Dedifferentiated amniotic fluid mesenchymal stem cell (primary cell): ENCODE results near the gene MYO18B.

Source experiments
- DNase-seq: peaks from one replicate; pipeline ENCODE4 v3.0.0-alpha.2; 2016; ENCODE audit errors: extremely low spot score

The MYO18B gene

GRCh38 chr22:25711491-25711890, 30.5 kb upstream of the MYO18B start:
- no peak for DNase-seq

GRCh38 chr22:25712661-25713400, 29.2 kb upstream of the MYO18B start:
- no peak for DNase-seq

- DNase-seq, result no peak
Observed at GRCh38 chr22:25714070-25714469, 27.9 kb upstream of the MYO18B start.

- no peak for DNase-seq
Observed at GRCh38 chr22:25714739-25715138, 27.2 kb upstream of the MYO18B start.

- DNase-seq, result no peak
Observed at GRCh38 chr22:25716637-25717036, 25.4 kb upstream of the MYO18B start.

DNA sequence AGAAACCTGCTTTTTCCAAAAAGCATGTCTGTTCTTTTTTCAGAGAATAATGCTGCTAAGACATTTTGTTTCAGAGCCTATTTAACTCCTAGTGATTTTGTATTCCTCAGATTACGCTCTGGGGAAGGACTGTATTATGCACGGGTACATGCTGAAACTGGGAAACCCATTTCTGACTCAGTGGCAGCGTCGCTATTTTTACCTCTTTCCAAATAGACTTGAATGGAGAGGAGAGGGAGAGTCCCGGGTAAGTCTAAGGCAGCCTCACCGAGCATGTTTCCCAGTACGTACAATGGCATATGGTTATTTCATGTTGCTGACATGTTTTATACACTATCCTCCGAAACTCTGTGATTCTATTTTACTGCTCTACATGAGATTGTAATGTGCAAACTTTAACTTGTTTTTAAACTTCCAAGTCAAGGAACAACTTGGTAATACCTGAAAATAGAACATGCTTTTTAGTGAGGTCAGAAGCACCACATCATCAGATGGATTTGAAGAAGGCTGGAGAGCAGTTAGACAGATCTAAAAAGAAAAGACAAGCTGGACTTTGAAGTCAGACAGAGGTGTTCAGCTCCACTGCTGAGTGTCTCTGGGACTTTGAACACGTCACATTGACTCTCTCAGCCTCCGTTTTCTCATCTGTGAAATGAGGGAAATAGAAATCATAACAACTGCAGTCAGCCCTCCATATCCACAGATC, 23.7 kb upstream of the MYO18B start:
- DNase-seq, result no peak

DNA sequence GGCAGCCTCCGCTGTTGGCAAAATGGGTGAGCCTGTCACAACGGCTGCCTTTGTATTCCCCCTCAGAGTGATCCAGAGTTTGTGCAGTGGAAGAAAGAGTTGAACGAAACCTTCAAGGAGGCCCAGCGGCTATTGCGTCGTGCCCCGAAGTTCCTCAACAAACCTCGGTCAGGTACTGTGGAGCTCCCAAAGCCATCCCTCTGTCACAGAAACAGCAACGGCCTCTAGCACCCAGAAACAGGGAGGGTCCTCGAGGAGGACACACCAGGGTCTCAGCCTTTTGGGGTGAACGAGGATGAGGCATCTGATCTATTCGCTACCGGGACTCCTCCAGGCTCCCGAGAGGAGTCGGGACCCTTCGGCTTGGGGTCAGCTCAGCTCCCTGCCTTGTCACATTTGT, 19.8 kb upstream of the MYO18B start:
- no peak for DNase-seq

- DNase-seq, result no peak
Observed at GRCh38 chr22:25722626-25723025, 19.4 kb upstream of the MYO18B start.

- DNase-seq, result no peak
Observed at GRCh38 chr22:25726241-25726640, 15.7 kb upstream of the MYO18B start.

GRCh38 chr22:25728071-25728470, 13.9 kb upstream of the MYO18B start:
- no peak for DNase-seq

DNA sequence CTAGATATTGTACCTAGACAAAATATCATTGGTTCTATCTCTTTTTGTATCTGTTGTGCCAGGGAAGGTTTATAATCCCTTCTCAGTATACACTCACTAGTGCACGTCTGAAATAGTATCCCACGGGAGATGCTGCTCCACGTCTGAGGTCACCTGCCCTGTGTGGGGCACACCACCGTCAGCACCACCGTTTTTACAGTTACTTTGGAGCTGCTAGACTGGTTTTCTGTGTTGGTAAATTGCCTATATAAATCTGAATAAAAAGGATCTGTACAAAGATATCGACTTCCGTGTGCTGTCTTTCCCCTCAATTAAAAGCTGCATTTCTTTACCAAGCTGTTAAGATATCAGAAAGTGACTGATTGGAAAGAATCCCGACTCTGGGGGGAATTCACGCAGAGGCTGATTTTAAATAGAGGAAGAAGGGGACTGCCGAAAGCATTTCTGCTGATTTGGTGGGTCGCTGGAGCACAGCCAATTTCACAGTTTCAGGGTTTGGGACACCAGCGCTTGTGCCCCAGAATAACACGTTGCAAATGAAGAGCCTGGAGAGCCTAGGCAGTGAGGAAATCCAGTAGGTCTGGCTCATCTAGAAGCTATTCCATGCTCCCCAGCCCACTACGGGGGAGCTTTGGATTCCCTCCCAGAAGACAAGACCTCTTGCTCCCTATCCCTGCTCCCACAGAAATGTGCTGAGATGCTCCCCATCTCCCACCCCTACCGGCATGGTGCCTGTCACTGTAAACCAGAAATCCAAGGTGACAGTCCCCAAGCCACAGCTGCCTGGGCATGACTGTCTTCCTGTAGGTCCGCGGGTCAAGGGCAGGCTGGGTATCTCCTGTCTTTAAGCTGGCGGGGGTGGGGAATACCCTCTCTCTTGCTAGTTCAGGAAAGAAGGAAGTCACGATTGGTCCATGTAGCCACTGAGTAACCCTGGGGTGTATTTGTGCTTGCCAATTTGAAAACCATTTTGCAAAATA, 12.7 kb upstream of the MYO18B start:
- no peak for DNase-seq

- no peak for DNase-seq
Observed at GRCh38 chr22:25735650-25736049, 6.3 kb upstream of the MYO18B start.

GRCh38 chr22:25736378-25737011, 5.5 kb upstream of the MYO18B start:
- DNase-seq, result no peak

DNA sequence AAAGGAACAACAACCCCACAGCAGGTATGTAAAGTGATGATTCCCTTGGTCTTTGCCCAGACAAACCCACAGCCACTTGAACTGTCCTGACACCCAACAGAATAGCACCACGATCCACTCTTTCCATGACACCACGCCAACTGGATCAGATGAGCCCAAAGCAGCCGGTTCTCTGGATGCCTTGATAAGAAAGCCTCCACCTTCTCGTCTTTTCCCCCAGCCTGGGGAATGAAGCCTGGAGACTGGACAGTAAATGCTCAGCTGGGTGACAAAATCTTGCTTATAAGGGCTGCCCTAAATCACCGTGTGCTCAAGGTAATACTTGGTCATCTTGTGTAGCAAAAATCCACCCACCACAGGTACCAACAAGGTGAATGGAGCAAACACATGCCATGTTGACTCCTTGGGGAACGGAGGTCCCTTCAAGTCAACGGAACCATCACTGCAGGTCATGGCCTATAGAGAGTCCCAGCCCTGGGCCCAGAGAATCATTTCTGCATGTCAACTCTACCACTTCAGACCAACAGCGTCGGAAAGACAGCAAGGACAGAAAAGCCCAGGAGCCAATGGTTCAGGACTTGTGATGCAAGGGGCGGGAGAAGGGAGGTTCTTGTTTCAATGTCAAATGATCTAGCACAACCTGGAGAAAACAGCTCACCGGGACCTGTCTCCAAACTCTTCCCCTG, 2.2 kb upstream of the MYO18B start:
- no peak for DNase-seq

DNA sequence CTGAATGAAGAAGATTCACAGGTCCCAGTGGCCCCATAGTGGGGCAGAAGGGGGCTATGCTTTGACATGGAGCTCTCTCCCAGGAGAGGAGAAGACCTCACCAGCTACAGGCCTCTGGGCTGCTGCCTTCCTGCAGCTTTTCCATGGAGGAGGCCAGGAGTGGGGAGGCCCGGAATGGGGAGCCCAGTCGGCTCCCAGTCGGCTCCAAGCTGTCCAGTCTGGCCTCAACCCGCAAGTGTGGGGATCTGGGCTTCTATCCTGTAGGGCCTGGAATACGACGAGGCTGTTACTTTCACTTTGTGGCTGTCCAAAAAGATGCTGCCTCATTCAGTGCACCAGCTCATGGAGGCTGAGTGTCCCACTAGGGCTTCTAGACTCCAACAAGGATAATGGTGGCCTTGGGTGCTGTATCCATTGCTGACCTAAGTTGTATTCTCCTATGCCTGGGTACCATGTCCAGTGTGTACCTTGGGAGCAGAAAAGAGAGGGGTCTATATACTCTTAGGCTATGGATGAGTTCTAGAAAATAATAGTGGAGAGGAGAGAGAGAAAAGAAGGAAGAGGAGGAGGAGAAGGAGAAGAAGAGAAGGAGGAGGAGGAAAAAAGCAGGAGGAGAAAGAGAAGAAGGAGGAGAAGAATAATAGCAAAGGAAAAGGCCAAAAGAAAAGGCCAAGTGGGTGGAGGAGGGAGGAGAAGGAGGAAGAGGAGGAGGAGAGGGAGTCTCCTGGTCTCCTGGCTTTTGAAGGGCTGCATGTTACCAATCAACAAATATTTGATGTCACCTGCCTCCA, 1.1 kb downstream of the MYO18B start:
- no peak for DNase-seq

DNA sequence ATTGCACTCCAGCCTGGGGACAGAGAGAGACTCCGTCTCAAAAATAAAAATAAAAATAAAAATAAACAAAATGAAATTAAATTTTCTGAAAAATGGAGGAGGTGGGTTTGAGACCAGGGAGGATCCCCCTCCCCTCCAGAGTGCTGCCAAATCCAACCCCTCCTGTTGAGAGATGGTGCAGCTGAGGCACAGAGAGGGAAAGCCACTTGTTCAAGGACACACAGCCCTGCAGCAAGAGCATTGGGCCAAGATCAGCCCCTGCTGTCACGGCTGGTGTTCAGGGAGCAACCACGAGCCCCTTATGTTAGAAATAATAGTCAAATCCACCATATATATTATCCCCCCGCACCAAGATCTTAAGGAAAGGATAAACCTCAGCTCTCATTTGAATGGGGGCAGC, 2.7 kb downstream of the MYO18B start:
- no peak for DNase-seq

GRCh38 chr22:25745341-25746011, 3.5 kb downstream of the MYO18B start:
- DNase-seq, result no peak

GRCh38 chr22:25746012-25746373, 4.0 kb downstream of the MYO18B start:
- DNase-seq, result no peak

DNA sequence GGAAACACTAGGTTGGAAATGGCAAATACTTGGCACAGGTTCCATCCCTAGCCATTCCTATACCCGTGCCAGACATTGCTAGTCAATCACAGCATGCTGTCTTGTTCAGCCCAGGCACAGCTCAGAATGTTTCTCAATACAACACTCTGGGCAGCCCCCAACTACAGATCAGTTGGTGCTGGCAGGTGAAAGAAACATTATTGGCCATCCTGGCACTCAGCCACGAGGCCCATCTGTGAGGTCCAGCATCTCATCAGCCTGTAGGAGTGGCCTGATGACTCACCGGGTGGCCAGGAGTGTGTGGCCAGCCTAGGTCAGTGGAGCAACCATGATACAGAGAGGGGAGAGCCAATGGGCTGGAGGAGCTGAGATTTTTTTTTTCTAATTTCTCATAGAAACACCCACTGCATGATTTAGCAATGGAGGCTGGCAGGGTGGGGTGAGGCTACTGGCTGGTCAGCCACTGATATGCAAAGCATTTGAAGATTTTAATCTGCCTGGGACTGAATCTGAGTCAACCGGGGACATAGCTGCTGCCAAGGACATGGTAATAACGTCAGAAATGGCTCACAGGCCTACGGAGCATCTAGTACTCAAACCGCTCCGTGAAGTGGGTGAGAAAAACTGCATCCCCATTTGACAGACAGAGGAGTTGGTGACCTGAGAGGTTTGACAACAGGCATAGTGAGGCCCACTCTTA, 5.4 kb downstream of the MYO18B start:
- DNase-seq, result peak; percentile 89
